Activated T-cell treated with anti-CD3 and anti-CD28 coated beads, Interleukin-2, amount 50 U/mL, for 24 hours (primary cell): ENCODE measurements around the gene SLC24A4.

Experiments
- DNase-seq: peaks from one replicate; pipeline ENCODE4 v3.0.0-alpha.2; 2020
- H3K27ac Mint-ChIP-seq: 2 replicates; pipeline ENCODE4 v1.8.0; 2020; ENCODE audit warnings: mild to moderate bottlenecking, mixed read lengths
- H3K27me3 Mint-ChIP-seq: 2 replicates; pipeline ENCODE4 v1.8.0; 2020; ENCODE audit warnings: mixed read lengths
- H3K36me3 Mint-ChIP-seq: 2 replicates; pipeline ENCODE4 v1.8.0; 2020; ENCODE audit warnings: low read depth, mixed read lengths
- H3K4me1 Mint-ChIP-seq: 2 replicates; pipeline ENCODE4 v1.8.0; 2020; ENCODE audit warnings: low read depth, mixed read lengths
- H3K4me3 Mint-ChIP-seq: 2 replicates; pipeline ENCODE4 v1.8.0; 2020; ENCODE audit warnings: mild to moderate bottlenecking, moderate library complexity, mixed read lengths
- H3K9me3 Mint-ChIP-seq: 2 replicates; pipeline ENCODE4 v1.8.0; 2020; ENCODE audit warnings: mixed read lengths

Gene SLC24A4

GRCh38 chr14:92546347-92547053 is 223.5 kb downstream of the SLC24A4 start:
- no peaks in the 10 kb centered on the region for H3K9me3 Mint-ChIP-seq

GRCh38 chr14:92549105-92549858 is 226.3 kb downstream of the SLC24A4 start:
- no peak overlapping the region for H3K27ac Mint-ChIP-seq
- no peak for DNase-seq
- H3K4me1 Mint-ChIP-seq: peaks cover 48% of the 10 kb centered on the region

More at GRCh38 chr14:92546347-92547053, 223.5 kb downstream of the SLC24A4 start:
- Mint-ChIP-seq H3K4me1 (peaks cover 43% of the 10 kb centered on the region), H3K36me3 (peaks cover 2% of the 10 kb centered on the region), H3K4me3 (no peak overlapping the region), H3K27ac (no peak overlapping the region), H3K27me3 (no peaks in the 10 kb centered on the region)
- peak; percentile 36 for DNase-seq

GRCh38 chr14:92549859-92550230 is 226.9 kb downstream of the SLC24A4 start:
- no peak overlapping the region for H3K27ac Mint-ChIP-seq
- H3K9me3 Mint-ChIP-seq: no peaks in the 10 kb centered on the region
- no peak overlapping the region for H3K4me3 Mint-ChIP-seq
- H3K27me3 Mint-ChIP-seq: no peaks in the 10 kb centered on the region
- H3K4me1 Mint-ChIP-seq: peaks cover 48% of the 10 kb centered on the region
- peaks cover 2% of the 10 kb centered on the region for H3K36me3 Mint-ChIP-seq
- no peak for DNase-seq

More at GRCh38 chr14:92549105-92549858, 226.3 kb downstream of the SLC24A4 start:
- H3K36me3 Mint-ChIP-seq: peaks cover 2% of the 10 kb centered on the region
- no peak overlapping the region for H3K4me3 Mint-ChIP-seq
- H3K9me3 Mint-ChIP-seq: no peaks in the 10 kb centered on the region
- H3K27me3 Mint-ChIP-seq: no peaks in the 10 kb centered on the region
